GM12801 (cell line): Measurements from ENCODE around the gene N4BP2.

Experiments used
- TF ChIP-seq, protein P1 (sequence below): IDR thresholded peaks from one replicate; pipeline ENCODE4 v1.5.1; 2011; ENCODE audit warnings: control low read depth; ENCODE audit not compliant: insufficient read length; ENCODE audit errors: extremely low read depth

The N4BP2 gene

GRCh38 chr4:40046311-40046980 is 10.2 kb upstream of the N4BP2 start:
- TF ChIP-seq, protein P1, sequence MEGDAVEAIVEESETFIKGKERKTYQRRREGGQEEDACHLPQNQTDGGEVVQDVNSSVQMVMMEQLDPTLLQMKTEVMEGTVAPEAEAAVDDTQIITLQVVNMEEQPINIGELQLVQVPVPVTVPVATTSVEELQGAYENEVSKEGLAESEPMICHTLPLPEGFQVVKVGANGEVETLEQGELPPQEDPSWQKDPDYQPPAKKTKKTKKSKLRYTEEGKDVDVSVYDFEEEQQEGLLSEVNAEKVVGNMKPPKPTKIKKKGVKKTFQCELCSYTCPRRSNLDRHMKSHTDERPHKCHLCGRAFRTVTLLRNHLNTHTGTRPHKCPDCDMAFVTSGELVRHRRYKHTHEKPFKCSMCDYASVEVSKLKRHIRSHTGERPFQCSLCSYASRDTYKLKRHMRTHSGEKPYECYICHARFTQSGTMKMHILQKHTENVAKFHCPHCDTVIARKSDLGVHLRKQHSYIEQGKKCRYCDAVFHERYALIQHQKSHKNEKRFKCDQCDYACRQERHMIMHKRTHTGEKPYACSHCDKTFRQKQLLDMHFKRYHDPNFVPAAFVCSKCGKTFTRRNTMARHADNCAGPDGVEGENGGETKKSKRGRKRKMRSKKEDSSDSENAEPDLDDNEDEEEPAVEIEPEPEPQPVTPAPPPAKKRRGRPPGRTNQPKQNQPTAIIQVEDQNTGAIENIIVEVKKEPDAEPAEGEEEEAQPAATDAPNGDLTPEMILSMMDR, result no peak

- TF ChIP-seq, protein P1, result no peak
These were observed 3.5 kb upstream of the N4BP2 start for GRCh38 chr4:40053161-40053560.

DNA sequence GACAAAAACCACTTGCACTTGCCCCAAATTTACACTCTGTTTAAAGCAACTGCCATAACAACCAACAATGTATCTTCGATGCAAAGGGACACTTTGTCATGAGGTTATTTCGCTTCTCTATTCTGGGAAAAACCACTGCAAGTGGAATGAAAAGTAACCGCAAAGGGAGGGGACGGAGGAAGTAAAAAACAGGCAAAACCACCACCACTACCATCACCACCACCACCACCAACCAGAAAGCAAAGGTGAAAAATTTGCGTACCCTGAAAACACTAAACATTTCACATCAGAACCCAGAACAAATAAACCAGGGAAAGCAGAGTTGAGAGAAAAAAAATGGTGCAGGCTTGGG is 1.2 kb upstream of the N4BP2 start:
- TF ChIP-seq, protein P1, result no peak

DNA sequence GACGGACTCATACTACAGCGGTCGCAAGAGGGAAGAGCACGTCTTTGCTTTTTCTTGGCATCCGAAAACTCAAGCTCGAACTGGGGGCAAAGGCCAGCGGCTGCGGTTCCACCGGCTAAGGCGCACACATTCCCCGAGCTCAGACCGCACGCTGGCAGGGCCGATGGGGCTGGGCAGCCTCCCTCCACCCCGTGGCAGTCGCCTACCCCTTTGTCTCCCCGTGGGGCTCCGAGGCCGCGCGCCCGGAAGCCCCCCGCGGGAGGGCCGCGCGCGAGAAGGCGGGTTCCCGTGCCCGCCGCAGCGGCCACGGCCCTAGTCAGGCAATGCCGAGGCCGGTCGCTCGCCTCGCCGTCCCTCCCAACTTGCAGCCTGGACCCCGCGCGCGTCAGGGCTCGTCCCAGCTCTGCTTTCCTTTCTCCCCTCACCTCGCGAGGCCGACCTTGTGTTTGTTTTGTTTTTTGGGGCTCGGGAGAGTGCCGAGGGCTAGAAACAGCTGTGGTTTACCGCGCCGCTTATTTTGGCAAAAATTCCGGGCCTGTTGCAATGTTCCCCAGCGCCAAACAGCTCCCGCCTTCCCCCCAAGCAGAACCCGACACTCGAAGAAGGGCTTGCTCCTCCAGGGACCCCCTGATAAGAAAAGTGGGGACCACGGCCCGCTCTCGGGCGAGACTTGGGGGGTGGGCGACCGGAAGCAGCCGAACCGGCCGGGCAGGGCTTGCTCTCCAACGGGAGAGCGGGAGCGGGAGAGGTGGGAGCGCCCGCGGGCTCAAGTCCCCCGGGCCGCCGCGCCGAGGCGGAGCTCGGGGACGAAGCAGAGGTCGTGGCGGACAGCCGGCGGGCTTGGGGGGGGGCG is 561 bp upstream of the N4BP2 start:
- TF ChIP-seq, protein P1, result no peak

DNA sequence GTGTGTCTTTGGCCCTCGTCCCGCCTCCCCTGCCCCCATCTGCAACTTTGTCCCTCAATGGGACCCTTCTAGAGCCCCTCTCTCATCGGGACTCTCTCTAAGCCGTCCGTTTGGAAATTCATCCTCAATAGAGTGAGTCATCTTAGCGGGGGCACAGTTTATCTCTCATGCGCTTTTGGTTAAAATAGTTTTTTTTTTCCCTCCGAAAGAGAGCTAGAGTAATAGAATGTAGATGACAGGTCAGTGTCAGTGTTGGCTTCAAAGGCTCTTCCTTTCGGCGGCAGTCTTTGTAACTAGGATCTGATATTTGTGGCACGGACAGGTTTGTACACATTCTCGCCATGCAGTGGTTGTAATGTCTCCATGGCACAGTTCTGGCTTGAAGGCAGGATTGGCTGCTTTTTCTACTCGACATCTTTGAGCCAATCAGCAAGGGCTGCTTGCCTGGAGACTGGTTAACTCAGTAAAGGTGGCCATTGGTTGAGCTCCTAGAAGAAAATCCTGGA is 989 bp downstream of the N4BP2 start:
- TF ChIP-seq, protein P1, result no peak

DNA sequence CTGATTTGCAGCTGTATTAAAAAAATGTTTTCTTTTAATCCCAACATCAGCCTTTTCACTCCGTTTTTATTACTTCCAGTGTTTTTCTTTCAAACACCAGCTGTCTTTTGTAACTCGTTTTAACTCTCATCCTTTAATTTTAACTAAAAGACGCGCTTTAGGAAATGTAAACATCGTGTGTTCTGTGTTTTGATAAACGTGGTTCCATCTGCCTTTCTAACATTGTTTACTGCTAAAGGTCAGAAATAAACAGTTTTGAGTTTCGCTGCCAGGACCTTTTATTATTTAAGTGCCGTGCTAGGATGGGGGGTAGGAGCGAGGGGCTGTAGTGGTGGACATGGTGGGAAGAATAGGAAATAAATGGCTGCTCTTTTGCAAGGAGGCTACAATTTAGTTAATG is 1.5 kb downstream of the N4BP2 start:
- TF ChIP-seq, protein P1, result no peak

GRCh38 chr4:40058854-40059253 is 2.2 kb downstream of the N4BP2 start:
- TF ChIP-seq, protein P1, result no peak
